ENCODE data around the gene PTPN22.

PTPN22 gene

DNA sequence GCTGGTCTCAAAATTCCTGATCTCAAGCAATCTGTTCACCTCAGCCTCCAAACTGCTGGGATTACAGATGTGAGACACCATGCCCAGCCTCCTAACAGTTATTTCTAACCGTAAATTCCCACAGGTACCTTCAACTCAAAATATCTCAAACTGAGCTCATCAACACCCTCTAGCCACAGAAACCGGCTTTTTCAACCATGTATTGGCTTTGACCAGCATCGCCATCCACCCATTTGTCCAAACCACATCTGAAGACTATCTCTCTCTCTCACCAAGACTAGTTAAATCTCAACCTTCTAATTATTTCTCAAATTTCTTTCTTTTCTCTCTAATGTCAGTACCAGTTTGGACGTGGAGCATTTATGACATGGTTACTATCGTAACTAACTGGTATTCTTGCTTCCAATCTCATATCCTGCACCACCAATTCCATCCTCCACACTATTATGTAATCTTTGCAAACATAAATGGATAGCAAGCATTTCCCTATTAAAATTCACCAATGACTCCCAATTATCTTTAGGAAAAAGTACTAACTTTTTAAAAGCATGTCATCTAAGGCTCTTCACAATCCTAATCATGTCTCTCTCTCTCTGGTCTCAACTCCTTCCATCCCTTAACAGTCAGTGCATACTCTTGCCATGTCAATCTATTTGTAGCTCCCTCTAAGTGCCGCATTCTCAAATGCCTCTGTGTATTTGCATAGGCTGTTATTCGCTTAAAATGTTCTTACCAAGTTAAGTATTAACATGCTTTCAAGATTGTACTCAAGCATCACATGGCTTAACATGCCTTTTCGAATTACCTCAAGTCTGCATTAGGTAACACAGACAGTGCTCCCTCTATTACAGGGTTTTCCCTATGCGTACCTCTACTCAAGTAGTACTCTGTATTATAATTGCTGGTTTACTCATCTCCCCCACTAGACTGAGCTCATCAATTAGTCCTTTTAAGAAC is 77.4 kb downstream of the PTPN22 start:
- DNase-seq, result no peak

- DNase-seq, result no peak
These were observed 78.5 kb downstream of the PTPN22 start for GRCh38 chr1:113792986-113793385.

- no peak for DNase-seq
These were observed 79.0 kb downstream of the PTPN22 start for GRCh38 chr1:113792471-113792870.

DNA sequence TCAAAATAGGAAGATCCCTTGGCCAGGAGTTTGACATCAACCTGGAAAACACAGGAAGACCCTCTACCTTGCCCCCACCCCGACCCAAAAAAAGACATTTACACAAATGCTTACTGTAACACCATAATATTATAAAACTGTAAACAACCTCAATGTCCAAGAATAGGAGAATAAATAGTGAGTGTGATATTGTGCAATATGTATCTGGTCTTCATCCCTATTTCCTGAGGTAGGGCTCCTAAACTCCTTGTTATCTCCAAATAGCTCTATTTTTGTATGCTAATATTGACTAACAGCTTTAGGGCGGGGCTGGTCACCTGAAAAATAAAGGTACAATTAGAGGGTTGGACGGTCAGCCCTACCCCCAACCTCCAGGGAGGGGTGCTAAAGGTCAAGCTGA is 82.7 kb downstream of the PTPN22 start:
- DNase-seq, result no peak

- no peak for DNase-seq
These were observed 83.8 kb downstream of the PTPN22 start for GRCh38 chr1:113787663-113788062.

DNA sequence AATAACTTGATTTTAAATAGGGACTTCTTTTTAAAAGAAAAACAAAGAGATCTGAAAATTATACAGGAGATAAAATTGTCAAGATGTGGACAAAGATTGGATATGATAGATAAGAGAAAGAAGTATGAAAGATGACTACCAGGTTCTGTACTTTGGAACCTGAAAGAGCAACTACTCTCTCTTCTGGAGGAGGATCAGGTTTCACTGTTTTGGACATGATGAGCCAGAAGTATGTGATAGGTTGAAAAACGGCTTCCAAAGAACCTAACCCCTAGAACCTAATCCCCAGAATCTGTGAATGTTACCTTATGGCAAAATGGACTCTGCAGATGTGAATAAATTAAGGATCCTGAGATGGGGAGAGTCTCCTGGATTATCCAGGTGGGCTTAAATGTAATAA is 85.4 kb downstream of the PTPN22 start:
- peak; percentile 37 for DNase-seq

GRCh38 chr1:113784104-113784779 is 87.3 kb downstream of the PTPN22 start:
- peak; percentile 58 for DNase-seq

DNA sequence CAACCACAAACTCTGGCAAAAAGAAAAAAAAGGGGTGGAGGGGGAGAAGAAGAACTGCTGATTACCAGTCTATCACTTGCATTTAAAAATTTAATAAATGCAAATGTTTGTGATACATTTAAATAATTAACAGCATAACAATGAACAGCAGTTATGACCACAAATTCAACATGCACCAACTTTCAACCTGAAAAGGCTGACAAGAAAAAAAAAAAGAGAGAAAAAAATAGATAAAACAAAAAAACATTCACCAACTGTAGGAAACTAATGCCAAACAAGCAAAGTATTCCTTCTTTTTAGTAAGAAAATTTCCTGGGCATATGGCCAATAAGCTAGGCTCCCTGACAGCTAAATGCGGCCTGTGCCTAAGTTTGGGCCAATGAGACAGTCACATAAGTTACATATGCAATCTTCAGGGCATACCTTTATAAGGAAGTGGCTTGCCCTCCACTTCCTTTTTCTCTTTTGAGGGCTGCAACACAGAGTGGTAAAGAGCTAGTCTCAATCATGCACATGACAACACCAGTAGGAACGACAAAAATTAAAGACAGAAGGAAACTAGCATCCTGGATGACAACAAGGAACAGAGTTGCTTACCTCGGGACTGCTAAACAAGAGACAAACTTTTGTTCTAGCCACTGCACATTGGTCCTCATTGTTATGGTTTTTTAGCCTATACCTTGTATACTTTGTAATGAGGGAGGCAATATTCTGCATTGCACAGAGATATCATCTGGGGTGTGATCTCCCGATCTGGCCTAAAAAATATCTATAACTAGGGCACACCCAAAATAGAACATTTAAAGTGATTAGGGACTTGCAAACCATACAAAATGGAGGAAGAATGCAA is 88.0 kb downstream of the PTPN22 start:
- peak; percentile 94 for DNase-seq

DNA sequence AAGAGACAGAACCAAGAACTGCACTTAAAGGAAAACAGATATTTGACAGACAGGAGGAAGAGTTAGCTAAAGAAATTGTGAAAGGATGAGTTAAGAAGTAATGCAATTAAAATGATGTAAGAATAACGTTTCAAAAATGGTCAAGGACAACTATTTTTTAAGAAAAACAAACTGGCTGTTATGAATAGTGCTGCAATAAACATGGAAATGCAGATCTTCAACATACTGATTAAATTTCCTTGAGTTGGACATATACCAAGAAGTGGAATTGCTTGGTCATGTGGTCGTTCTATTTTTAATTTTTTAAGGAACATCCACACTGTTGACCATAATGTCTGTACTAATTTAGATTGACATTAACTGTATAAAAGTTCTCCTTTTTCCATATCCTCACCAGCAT is 89.1 kb downstream of the PTPN22 start:
- DNase-seq, result peak; percentile 33

DNA sequence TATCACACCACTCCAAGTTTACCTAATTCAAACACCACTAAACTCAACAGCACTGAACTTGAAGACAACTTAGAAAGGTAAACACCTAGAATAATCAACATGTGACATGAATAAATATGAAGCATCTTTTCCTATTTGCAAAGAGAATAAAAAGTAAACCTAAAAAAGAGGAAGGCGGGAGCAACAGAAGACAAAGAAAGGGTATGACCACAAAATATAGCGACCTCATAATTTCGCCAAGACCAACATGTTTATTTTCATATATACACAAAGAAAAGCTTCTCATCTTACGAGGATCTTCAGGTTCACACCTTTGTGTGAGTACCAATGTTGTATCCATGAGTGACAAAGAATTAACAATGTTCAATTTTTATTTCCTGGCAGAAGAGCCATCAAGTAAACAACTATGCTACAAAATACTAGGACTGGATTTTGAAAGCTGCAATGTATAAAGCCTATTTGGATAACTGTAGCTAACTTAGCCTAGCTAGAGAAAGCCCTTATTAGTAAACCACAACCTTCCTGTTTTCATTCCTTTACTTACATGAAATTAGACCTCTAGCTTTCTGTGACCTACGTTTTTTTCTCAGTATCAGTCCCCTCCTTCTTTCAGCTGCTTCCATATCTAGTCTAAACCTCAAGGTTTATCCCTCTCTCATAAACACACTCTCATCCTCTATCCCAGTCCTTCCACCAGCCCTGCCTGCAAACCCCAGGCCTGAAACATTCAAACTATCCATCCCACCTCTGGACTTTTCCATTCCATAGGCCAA is 91.0 kb downstream of the PTPN22 start:
- DNase-seq, result peak; percentile 78

GRCh38 chr1:113779542-113779941 is 92.0 kb downstream of the PTPN22 start:
- peak; percentile 15 for DNase-seq

DNA sequence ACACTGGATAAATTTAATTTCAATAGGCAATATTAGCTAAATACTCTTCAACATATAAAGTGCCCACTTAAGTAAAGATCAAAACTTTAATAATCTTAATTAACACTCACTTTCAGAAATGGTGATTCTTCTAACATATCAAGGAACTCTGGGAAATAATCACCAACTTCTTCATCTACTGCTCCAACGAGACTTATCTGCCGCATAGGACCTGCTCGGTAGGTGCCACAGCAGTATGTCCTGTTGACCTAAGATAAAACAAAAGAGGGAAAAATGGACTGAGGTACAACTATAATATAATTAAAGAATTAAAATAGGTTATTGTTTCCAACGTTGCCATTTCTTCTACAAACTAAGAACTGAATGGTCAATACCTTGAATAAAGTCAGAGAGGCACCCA is 94.0 kb downstream of the PTPN22 start:
- DNase-seq, result no peak

GRCh38 chr1:113770031-113770430 is 101.5 kb downstream of the PTPN22 start:
- DNase-seq, result no peak

- no peak for DNase-seq
These were observed 101.9 kb downstream of the PTPN22 start for GRCh38 chr1:113769601-113769970.

- peak; percentile 51 for DNase-seq
These were observed 102.5 kb downstream of the PTPN22 start for GRCh38 chr1:113768916-113769600.

DNA sequence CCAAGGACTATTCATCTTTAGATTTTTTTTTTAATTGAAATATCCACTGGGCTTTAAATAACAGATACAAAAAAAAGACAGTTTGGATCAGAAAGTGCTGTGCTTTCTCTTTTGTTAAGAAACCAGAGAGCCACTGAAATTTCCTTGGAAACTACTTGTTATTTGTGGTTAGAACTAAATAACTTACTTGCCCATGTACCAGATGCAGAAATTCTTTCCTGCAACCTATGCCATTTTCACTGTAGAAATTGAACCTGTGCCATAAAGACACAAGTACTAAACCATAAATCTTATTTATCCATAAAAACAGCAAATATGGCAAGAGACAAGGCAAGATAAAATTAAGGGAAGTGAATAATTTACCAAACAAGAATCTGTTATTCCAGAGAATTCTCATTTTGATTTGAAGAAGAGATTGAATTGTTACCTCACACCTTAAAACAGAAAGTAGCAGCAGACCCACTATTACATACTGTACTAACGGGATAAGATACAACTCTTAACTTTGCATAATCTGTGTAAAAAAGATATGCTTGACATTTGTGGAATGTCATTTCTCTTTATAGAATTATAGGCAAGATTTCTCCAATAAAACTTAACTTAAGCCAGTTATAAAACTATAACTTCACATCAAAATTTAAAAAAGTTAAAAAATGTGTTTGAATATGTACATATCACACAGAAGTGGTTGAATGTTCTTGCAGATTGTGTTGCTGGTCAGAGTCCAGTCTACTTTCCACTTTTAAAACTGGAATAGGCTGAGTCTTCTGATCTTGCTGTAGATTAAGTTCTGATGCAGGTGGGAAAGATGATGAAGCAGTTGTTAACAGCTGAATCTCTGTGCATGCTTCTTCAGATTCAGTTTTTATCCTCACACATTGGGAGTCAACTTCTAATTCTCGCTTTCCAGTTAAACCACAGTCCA is 105.9 kb downstream of the PTPN22 start:
- no peak for DNase-seq
